Colonic mucosa (tissue), 4 donors: Measurements from ENCODE around the gene GRHL1. TPM values are rescaled to one million over a fixed set of nuclear protein-coding genes. Genes with fewer than 3 reads are reported as not detected.

Experiments used
- DNase-seq: peaks from one replicate; pipeline ENCODE4 v3.0.0-alpha.2; 2020
- H3K27ac ChIP-seq: fragments of 200-600 bp; one replicate; pipeline ENCODE4 v1.8.0; 2021
- H3K27me3 ChIP-seq: fragments of 200-600 bp; one replicate; pipeline ENCODE4 v1.8.0; 2021
- H3K36me3 ChIP-seq: fragments of 200-600 bp; one replicate; pipeline ENCODE4 v1.8.0; 2021
- H3K4me1 ChIP-seq: fragments of 200-600 bp; one replicate; pipeline ENCODE4 v1.8.0; 2021; ENCODE audit warnings: mild to moderate bottlenecking
- H3K4me3 ChIP-seq: fragments of 200-600 bp; one replicate; pipeline ENCODE4 v1.8.0; 2021
- H3K9ac ChIP-seq, 2 donors: one replicate each; pipeline ENCODE4 v1.7.0; 2013; ENCODE audit warnings: control low read depth in 2 of 2, low read depth in 2 of 2, low read length in 2 of 2
- H3K9me3 ChIP-seq: fragments of 200-600 bp; one replicate; pipeline ENCODE4 v1.8.0; 2021
- CTCF ChIP-seq: fragments of 200-600 bp; IDR thresholded peaks from one replicate; pipeline ENCODE4 v1.8.0; 2022; ENCODE audit warnings: antibody characterized with exemption, mild to moderate bottlenecking
- intact Hi-C: fragments of 100-400 bp; cut with DNase I; formaldehyde crosslinking; loops from one replicate; pipeline ENCODE4 v1.14.1; 2022
- total RNA-seq, 2 donors: library from RNA; stranded (reverse); fragmentation: NEBNext Ultra II Directional in 1 of 2; extraction: Animal tissue kit (Norgen Biotek cat#: 25700) in 1 of 2; gene quantifications; one replicate each; pipeline ENCODE4 v1.2.1, GENCODE V29; 2021
- donor health status: healthy.
- donor health status: DM: no; HTN: no; CAD: no.
- donor health status: DM: no; HTN: no; CAD: no.

The GRHL1 gene
- total RNA-seq, 2 donors from 2014 or later = 1.6 to 1.9 TPM

GRCh38 chr2:10034333-10035052, 83.0 kb downstream of the GRHL1 start:
- Histone ChIP-seq H3K36me3 (no peaks in the 10 kb centered on the region), H3K27me3 (no peaks in the 10 kb centered on the region), H3K9ac (no peak overlapping the region), H3K4me1 (peaks cover 3% of the 10 kb centered on the region), H3K4me3 (no peak overlapping the region), H3K27ac (no peak overlapping the region), H3K9me3 (no peaks in the 10 kb centered on the region)
- intact Hi-C loops = no loop called here
- TF ChIP-seq CTCF = no peak
- no peak for DNase-seq

GRCh38 chr2:10035053-10035422, 83.5 kb downstream of the GRHL1 start:
- H3K27ac ChIP-seq = no peak overlapping the region
- no peaks in the 10 kb centered on the region for H3K27me3 ChIP-seq
- no peaks in the 10 kb centered on the region for H3K36me3 ChIP-seq
- intact Hi-C loops = no loop called here
- no peak for TF ChIP-seq CTCF
- no peak for DNase-seq
- H3K4me1 ChIP-seq = peaks cover 3% of the 10 kb centered on the region
- H3K4me3 ChIP-seq = no peak overlapping the region
- H3K9me3 ChIP-seq = no peaks in the 10 kb centered on the region
- H3K9ac ChIP-seq = no peak overlapping the region

- Histone ChIP-seq H3K27ac (no peak overlapping the region), H3K9me3 (no peaks in the 10 kb centered on the region), H3K4me1 (peaks cover 3% of the 10 kb centered on the region), H3K9ac (no peak overlapping the region), H3K36me3 (no peaks in the 10 kb centered on the region), H3K4me3 (no peak overlapping the region), H3K27me3 (no peaks in the 10 kb centered on the region)
- intact Hi-C loops = no loop called here
- TF ChIP-seq CTCF = no peak
- DNase-seq = no peak
Observed at GRCh38 chr2:10035633-10036032, 84.1 kb downstream of the GRHL1 start.

GRCh38 chr2:10036095-10036884, 84.8 kb downstream of the GRHL1 start:
- DNase-seq = no peak
- peak overlapping the region in 1 of 2 donors; percentile 43 for H3K9ac ChIP-seq
- no peaks in the 10 kb centered on the region for H3K27me3 ChIP-seq
- peaks cover 3% of the 10 kb centered on the region for H3K4me1 ChIP-seq
- TF ChIP-seq CTCF = no peak
- H3K36me3 ChIP-seq = no peaks in the 10 kb centered on the region
- no peak overlapping the region for H3K4me3 ChIP-seq
- intact Hi-C loops = no loop called here
- no peaks in the 10 kb centered on the region for H3K9me3 ChIP-seq
- H3K27ac ChIP-seq = no peak overlapping the region

GRCh38 chr2:10038123-10038522, 86.6 kb downstream of the GRHL1 start:
- H3K36me3 ChIP-seq = no peaks in the 10 kb centered on the region
- no peaks in the 10 kb centered on the region for H3K9me3 ChIP-seq
- H3K27me3 ChIP-seq = no peaks in the 10 kb centered on the region
- H3K27ac ChIP-seq = no peak overlapping the region
- TF ChIP-seq CTCF = no peak
- H3K4me3 ChIP-seq = no peak overlapping the region
- peaks cover 3% of the 10 kb centered on the region for H3K4me1 ChIP-seq
- DNase-seq = no peak
- intact Hi-C loops = no loop called here
- no peak overlapping the region for H3K9ac ChIP-seq
